Esophagus (tissue), 2 donors: Measurements from ENCODE around the gene PPL. TPM values are rescaled to one million over a fixed set of nuclear protein-coding genes. Genes with fewer than 3 reads are reported as not detected.

Experiments
- H3K27ac ChIP-seq, 2 donors: one replicate each; pipeline ENCODE4 v1.5.1; 2013; ENCODE audit warnings: low read depth in 2 of 2, mild to moderate bottlenecking in 2 of 2, inconsistent platforms in 1 of 2, low read length in 1 of 2, moderate library complexity in 1 of 2
- H3K27me3 ChIP-seq, 2 donors: one replicate each; pipeline ENCODE4 v1.6.1; 2013; ENCODE audit warnings: low read length in 2 of 2, control low read depth in 1 of 2, mild to moderate bottlenecking in 1 of 2; ENCODE audit not compliant: insufficient read depth in 2 of 2, control insufficient read depth in 1 of 2
- H3K36me3 ChIP-seq, 2 donors: one replicate each; pipeline ENCODE4 v1.6.1; 2013; ENCODE audit warnings: low read length in 1 of 2; ENCODE audit not compliant: control insufficient read depth in 2 of 2, insufficient read depth in 2 of 2
- H3K4me1 ChIP-seq, 2 donors: one replicate each; pipeline ENCODE4 v1.6.1; 2013; ENCODE audit warnings: low read length in 1 of 2; ENCODE audit not compliant: control insufficient read depth in 2 of 2, insufficient read depth in 2 of 2
- H3K4me3 ChIP-seq, 2 donors: one replicate each; pipeline ENCODE4 v1.5.1; 2013; ENCODE audit warnings: low read length in 2 of 2, mild to moderate bottlenecking in 2 of 2, low read depth in 1 of 2, moderate library complexity in 1 of 2
- H3K9me3 ChIP-seq, 2 donors: one replicate each; pipeline ENCODE4 v1.6.1; 2013; ENCODE audit warnings: mild to moderate bottlenecking in 2 of 2, low read depth in 1 of 2, low read length in 1 of 2, moderate library complexity in 1 of 2; ENCODE audit not compliant: control insufficient read depth in 2 of 2, insufficient read depth in 1 of 2
- WGBS, 2 donors: extraction: QIAGEN DNeasy Blood & Tissue Kit; methylation state at CpG; one replicate each; pipeline ENCODE4 v1.1.7; 2013; 5-methylcytosine and 5-hydroxymethylcytosine counted together
- polyA plus RNA-seq, 2 donors: library from polyadenylated mRNA; stranded (reverse); fragments of 200-250 nt; gene quantifications; one replicate each; pipeline ENCODE4 v1.2.3, GENCODE V29; 2013
- donor health status: healthy with polysubstance abuse.
- donor health status: Bipolar disorder and iron deficiency.

The PPL gene
- polyA plus RNA-seq, 2 donors, result 561 to 739 TPM

DNA sequence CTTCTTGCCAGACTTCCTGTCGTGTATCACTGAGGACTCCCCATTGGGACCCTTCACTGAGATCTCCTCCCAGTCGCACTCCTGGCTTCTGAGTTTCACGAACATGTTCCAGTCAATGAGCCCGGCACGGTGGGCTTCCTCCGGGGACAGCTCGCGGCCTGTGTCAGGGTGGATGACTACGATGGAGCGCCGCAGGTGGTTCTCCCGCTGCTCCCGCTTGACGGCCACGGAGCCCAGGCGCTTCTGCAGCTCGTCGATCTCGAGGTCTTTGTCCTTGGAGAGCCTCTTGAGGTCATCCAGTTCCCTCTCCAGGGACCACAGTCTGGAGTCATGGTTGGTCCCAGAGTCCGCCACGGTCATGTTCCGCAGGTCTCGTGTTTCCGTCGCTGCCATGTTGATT, 53.4 kb downstream of the PPL start:
- 94 to 96% methylated on average over 25 of the region's 25 CpGs for WGBS, 2 donors
- Histone ChIP-seq H3K4me3 (no peak overlapping the region), H3K9me3 (peaks cover 0 to 3% of the 10 kb centered on the region in 2 donors), H3K27me3 (no peaks in the 10 kb centered on the region), H3K4me1 (no peaks in the 10 kb centered on the region), H3K36me3 (peaks cover 48 to 78% of the 10 kb centered on the region in 2 donors), H3K27ac (no peak overlapping the region)

DNA sequence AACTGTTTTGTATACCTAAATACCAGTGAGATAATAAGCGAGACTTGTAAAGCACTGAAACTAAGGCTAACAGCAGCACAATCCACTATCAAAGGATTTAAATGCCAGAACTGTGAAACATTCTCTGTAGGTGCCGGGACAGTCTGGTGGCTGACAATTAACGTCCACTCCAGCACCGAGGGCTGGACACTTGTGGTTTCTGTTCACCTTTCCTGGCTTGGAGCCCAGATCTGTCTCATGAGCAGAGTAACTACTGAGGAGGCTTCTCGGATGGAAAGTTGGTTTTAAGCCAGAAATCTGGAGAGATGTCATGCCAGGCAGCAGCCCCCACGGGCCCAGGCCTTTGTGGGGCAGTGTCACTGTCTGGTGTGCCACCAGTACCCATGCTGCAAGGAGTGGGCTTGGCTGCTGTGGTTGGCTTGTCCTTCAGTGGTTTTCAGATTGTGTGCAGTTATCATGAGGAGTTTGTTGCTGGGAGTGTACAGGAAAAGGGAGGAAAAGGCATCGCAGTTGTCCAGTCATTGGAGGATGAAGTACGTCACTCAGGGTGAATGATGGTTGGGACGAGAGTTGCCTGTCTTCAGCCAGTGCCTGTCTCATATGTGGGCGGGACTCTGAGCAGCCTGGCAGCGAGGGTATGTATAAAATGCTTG, 54.2 kb downstream of the PPL start:
- Histone ChIP-seq H3K36me3 (peaks cover 50 to 78% of the 10 kb centered on the region in 2 donors), H3K4me3 (no peak overlapping the region), H3K4me1 (no peaks in the 10 kb centered on the region), H3K27ac (peak overlapping the region in 1 of 2 donors; percentile 19), H3K27me3 (no peaks in the 10 kb centered on the region), H3K9me3 (peaks cover 0 to 3% of the 10 kb centered on the region in 2 donors)
- 69 to 72% methylated on average over 11 of the region's 11 CpGs for WGBS, 2 donors

DNA sequence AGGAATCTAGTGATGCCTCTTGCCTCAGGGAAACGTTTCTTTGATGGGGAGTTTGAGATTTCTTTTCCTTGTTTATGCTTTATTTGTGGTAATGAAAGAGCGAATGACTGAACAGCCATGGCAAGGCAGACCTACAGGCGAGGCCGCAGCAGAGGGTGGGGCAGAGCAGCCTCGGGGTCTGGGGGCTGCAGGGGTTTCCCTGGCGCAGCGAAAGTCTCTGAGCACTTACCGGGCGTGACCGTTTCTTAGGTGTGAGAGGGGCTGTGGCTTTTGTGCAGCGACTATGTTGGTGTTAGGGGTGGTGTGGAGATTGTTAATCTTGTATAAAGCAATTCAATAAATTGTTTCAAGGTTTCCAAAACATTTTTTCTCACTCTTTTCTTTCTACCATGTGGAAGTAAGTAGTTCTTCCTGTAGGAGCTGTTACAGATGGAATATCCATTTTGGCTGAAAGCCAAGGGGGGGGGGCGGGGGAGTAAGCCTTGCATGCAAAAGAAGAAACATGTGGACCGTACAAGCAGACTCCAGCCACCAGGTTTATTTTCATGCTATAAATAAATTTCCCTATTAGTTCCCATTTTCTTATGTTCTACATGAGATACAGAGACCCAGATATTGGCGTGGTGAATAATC, 54.8 kb downstream of the PPL start:
- no peak overlapping the region for H3K4me3 ChIP-seq
- no peak overlapping the region for H3K27ac ChIP-seq
- peaks cover 44 to 76% of the 10 kb centered on the region in 2 donors for H3K36me3 ChIP-seq
- peaks cover 0 to 3% of the 10 kb centered on the region in 2 donors for H3K9me3 ChIP-seq
- H3K4me1 ChIP-seq, result no peaks in the 10 kb centered on the region
- 70 to 76% methylated on average over 14 of the region's 14 CpGs for WGBS, 2 donors
- H3K27me3 ChIP-seq, result no peaks in the 10 kb centered on the region

DNA sequence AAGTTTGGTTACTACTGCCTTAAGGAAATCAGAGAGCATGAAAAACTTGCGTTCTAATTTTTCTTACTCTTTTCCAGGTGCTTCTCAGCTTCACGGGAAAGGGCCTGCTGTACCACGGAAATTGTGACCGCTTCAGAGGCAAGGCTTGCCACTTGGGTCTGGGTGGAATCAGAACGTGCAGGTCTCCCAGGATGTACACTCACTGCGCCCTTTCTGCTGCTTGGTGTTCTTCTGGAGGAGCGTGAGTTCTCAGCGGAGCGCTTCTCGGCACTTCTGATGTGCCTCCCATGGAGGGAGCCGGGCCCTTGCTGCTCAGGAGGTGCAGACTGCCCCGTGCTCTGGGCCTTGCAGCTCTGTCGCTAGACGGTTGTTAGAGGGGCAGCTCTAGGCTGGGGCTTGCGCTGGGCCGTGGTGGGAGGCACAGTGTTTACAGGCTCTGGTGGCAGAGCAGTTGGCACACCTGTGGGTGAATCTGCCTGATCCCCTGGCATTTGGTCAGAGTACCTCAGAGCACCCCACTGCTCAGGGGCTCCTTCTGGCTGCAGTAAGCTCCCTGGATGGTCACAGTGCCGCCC, 56.9 kb downstream of the PPL start:
- Histone ChIP-seq H3K27me3 (no peaks in the 10 kb centered on the region), H3K4me1 (peaks cover 0 to 4% of the 10 kb centered on the region in 2 donors), H3K27ac (no peak overlapping the region), H3K36me3 (peaks cover 40 to 75% of the 10 kb centered on the region in 2 donors), H3K9me3 (peaks cover 0 to 3% of the 10 kb centered on the region in 2 donors), H3K4me3 (no peak overlapping the region)
- 93% methylated on average over 17 of the region's 17 CpGs for WGBS, 2 donors

DNA sequence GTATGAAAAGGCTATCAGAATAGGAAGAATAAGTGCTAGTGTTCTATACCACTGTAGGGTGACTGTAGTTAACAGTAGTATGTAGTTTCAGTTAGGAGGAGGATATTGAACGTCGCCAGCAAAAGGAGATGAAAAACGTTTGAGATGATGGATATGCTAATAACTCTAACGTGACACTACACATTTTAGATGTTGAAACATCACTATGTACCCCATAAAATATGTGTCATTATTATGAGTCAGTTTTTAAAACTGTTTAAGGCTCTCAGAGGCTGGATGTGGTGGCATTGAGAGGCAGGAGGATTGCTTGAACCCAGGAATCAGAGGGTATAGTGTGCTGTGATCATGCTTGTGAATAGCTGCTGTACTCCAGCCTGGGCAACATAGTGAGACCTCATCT, 57.9 kb downstream of the PPL start:
- Histone ChIP-seq H3K27ac (no peak overlapping the region), H3K4me3 (no peak overlapping the region), H3K9me3 (no peaks in the 10 kb centered on the region), H3K27me3 (no peaks in the 10 kb centered on the region), H3K4me1 (peaks cover 0 to 4% of the 10 kb centered on the region in 2 donors), H3K36me3 (peaks cover 41 to 70% of the 10 kb centered on the region in 2 donors)
- 52 to 73% methylated on average over 4 of the region's 4 CpGs for WGBS, 2 donors

DNA sequence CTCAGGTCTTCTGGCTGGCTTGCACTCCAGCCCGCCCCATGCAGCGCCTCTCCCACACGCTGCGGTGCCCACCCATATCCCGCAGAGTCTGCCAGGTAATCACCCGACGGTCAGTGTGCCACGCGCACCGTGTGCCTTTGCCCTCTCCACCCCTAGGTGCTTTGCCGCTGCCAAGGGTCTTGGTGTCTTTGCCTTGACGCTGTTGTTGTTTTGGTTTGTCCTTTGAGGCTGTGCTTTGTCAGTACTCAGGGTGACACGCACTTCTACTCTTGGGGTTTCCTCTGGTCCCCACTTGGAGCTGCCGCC, 59.6 kb downstream of the PPL start:
- peaks cover 35 to 65% of the 10 kb centered on the region in 2 donors for H3K36me3 ChIP-seq
- H3K4me3 ChIP-seq, result no peak overlapping the region
- H3K27me3 ChIP-seq, result no peaks in the 10 kb centered on the region
- H3K9me3 ChIP-seq, result no peaks in the 10 kb centered on the region
- no peak overlapping the region for H3K27ac ChIP-seq
- 78 to 86% methylated on average over 14 of the region's 14 CpGs for WGBS, 2 donors
- H3K4me1 ChIP-seq, result peaks cover 0 to 4% of the 10 kb centered on the region in 2 donors

DNA sequence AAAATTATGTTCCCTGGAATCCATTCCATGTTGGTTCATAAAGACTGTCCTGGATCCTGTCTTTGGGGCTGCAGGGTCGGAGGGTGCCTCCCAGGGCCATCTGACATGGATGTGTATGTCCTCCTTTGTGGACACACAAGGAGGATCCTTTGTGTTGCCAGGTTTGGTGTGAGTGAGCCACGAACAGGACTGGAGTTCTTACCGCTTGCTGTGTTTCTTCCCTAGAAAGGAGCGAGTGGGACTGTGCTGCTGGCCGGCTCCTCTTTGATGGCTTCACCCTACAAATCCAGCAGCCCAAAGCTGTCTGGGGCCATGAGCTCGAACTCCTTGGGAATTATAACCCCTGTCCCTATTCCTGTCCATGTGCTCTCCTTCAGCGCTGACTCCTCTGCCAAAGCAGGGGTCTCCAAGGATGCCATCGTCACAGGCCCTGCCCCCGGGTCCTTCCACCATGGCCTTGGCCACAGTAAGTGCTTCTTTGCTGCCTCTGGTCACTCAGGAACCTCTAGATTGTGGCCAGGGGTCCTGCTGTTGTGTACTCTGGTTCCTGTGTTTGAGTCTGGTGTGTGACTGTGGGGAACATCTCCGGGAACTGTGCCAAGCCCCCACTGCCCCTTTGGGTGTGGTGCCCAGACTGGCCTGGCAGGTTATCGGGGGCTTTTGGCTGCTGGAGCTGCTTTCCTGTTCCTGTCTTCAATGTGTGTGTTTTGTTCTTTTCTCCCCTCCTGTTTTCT, 60.1 kb downstream of the PPL start:
- H3K4me1 ChIP-seq, result peaks cover 0 to 4% of the 10 kb centered on the region in 2 donors
- no peak overlapping the region for H3K4me3 ChIP-seq
- 80 to 83% methylated on average over 11 of the region's 11 CpGs for WGBS, 2 donors
- no peak overlapping the region for H3K27ac ChIP-seq
- no peaks in the 10 kb centered on the region for H3K9me3 ChIP-seq
- no peaks in the 10 kb centered on the region for H3K27me3 ChIP-seq
- H3K36me3 ChIP-seq, result peaks cover 35 to 63% of the 10 kb centered on the region in 2 donors

DNA sequence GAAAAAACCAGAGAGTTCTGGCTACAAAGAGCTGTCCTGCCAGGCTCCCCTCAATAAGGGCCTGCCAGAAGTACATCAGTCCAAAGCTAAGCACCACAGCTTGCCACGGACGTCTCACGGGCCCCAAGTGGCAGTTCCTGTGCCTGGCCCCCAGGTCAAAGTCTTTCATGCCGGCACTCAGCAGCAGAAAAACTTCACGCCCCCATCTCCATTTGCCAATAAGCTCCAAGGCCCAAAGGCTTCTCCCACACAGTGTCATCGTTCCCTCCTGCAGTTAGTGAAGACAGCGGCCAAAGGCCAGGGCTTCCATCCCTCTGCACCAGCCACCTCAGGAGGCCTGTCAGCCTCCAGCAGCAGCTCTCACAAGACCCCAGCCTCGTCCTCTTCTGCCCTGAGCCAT, 62.3 kb downstream of the PPL start:
- Histone ChIP-seq H3K4me1 (peaks cover 4 to 5% of the 10 kb centered on the region in 2 donors), H3K27ac (no peak overlapping the region), H3K36me3 (peaks cover 30 to 56% of the 10 kb centered on the region in 2 donors), H3K9me3 (no peaks in the 10 kb centered on the region), H3K27me3 (no peaks in the 10 kb centered on the region), H3K4me3 (no peak overlapping the region)
- 86 to 87% methylated on average over 8 of the region's 8 CpGs for WGBS, 2 donors

DNA sequence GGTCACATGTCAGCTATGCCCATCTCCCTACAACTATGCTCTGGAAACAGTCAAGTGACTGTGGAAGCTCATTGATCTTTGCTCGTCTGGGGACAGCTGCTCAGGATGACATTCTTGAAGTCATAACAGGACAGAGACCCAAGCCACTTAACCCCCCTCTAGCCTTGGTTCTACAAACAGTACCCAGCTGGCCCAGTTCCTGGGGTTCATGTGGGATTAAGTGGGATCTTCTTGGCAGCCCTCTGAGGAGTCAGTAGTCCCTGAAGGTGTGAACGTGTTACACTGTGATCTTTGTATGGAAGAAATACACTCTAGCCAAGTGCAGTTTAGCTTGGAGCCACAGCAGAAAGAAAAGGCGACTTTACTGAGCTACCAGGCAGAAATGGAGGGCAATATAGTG, 63.9 kb downstream of the PPL start:
- Histone ChIP-seq H3K9me3 (no peaks in the 10 kb centered on the region), H3K36me3 (peaks cover 22 to 49% of the 10 kb centered on the region in 2 donors)
- 75 to 79% methylated on average over 3 of the region's 3 CpGs for WGBS, 2 donors

More for the DNA sequence above, 63.9 kb downstream of the PPL start:
- H3K4me3 ChIP-seq, result no peak overlapping the region
- peaks cover 4 to 5% of the 10 kb centered on the region in 2 donors for H3K4me1 ChIP-seq
- no peak overlapping the region for H3K27ac ChIP-seq
- no peaks in the 10 kb centered on the region for H3K27me3 ChIP-seq
